HG03520 (cell line): Measurements from ENCODE around the gene SDCCAG8.

Experiments used
- ATAC-seq: cut with Tn5 transposase; IDR thresholded peaks from one replicate; pipeline ENCODE4 v1.9.1; 2021; ENCODE audit warnings: mild to moderate bottlenecking, moderate library complexity; ENCODE audit not compliant: unreplicated experiment

SDCCAG8 gene

GRCh38 chr1:243379208-243379607, 123.4 kb downstream of the SDCCAG8 start:
- ATAC-seq = no peak

GRCh38 chr1:243379706-243380105, 123.9 kb downstream of the SDCCAG8 start:
- no peak for ATAC-seq

- ATAC-seq = no peak
Measured at GRCh38 chr1:243388276-243388675, 132.4 kb downstream of the SDCCAG8 start.

GRCh38 chr1:243390162-243390791, 134.4 kb downstream of the SDCCAG8 start:
- no peak for ATAC-seq

- ATAC-seq = no peak
Measured at GRCh38 chr1:243391355-243391754, 135.5 kb downstream of the SDCCAG8 start.

GRCh38 chr1:243393096-243393495, 137.3 kb downstream of the SDCCAG8 start:
- no peak for ATAC-seq

- no peak for ATAC-seq
Measured at GRCh38 chr1:243394066-243394465, 138.2 kb downstream of the SDCCAG8 start.

- ATAC-seq = no peak
Measured at GRCh38 chr1:243394601-243395464, 139.0 kb downstream of the SDCCAG8 start.

GRCh38 chr1:243396424-243396823, 140.6 kb downstream of the SDCCAG8 start:
- ATAC-seq = no peak

- ATAC-seq = no peak
Measured at GRCh38 chr1:243396876-243397275, 141.0 kb downstream of the SDCCAG8 start.

- ATAC-seq = no peak
Measured at GRCh38 chr1:243397613-243398321, 141.9 kb downstream of the SDCCAG8 start.

GRCh38 chr1:243399561-243400155, 143.8 kb downstream of the SDCCAG8 start:
- no peak for ATAC-seq

- no peak for ATAC-seq
Measured at GRCh38 chr1:243402868-243403267, 147.0 kb downstream of the SDCCAG8 start.

- ATAC-seq = no peak
Measured at GRCh38 chr1:243406424-243406823, 150.6 kb downstream of the SDCCAG8 start.

- no peak for ATAC-seq
Measured at GRCh38 chr1:243407284-243408018, 151.6 kb downstream of the SDCCAG8 start.

GRCh38 chr1:243408479-243408878, 152.6 kb downstream of the SDCCAG8 start:
- ATAC-seq = no peak

- ATAC-seq = no peak
Measured at GRCh38 chr1:243409284-243409683, 153.4 kb downstream of the SDCCAG8 start.

GRCh38 chr1:243411472-243411871, 155.6 kb downstream of the SDCCAG8 start:
- ATAC-seq = no peak

GRCh38 chr1:243413431-243414151, 157.8 kb downstream of the SDCCAG8 start:
- no peak for ATAC-seq

GRCh38 chr1:243414152-243414494, 158.3 kb downstream of the SDCCAG8 start:
- no peak for ATAC-seq
